HCT116 (cell line): ENCODE results near the gene ELAVL2. TPM values are rescaled to one million over a fixed set of nuclear protein-coding genes. Genes with fewer than 3 reads are reported as not detected.

Experiments used
- ATAC-seq: fragments of 200-7000 bp; cut with Tn5 transposase; 2 replicates; pipeline ENCODE4 v1.9.1; 2020; ENCODE audit warnings: mild to moderate bottlenecking, moderate library complexity
- BruUV-seq: library from RNA; stranded (reverse); fragments of 400-500 nt; replicated peaks from 2 replicates; lab custom pipeline; 2021; lab: Mats Ljungman, UMichigan
- CTCF ChIA-PET: fragments of 300-600 bp; sonication (Branson Sonifier 250); formaldehyde crosslinking; loops from one replicate; lab custom pipeline; 2021; ENCODE audit warnings: antibody characterized with exemption; lab: Charles Lee
- POLR2A ChIA-PET: fragments of 300-600, 350-600 bp; sonication (Branson Sonifier 250); formaldehyde crosslinking; loops from one replicate; lab custom pipeline; 2021; ENCODE audit warnings: antibody characterized with exemption; lab: Charles Lee
- RAD21 ChIA-PET, 2 experiments: fragments of 300-600 bp; sonication (Branson Sonifier 250); formaldehyde crosslinking; loops; one replicate each; lab custom pipeline; 2023; ENCODE audit warnings: low total read pairs in 2 of 2; ENCODE audit not compliant: uncharacterized antibody in 2 of 2, unreplicated experiment in 2 of 2, low non-redundant PET in 1 of 2; lab: Charles Lee
- DNase-seq: peaks from one replicate; pipeline ENCODE4 v3.0.0-alpha.2; 2010; ENCODE audit warnings: low read depth, low spot score
- H2AFZ ChIP-seq: fragments of 200-600 bp; shearing (Covaris generic), sonication (generic); 2 replicates; pipeline ENCODE4 v1.6.1; 2017; ENCODE audit warnings: low read depth, mixed run types, mixed read lengths, antibody characterized with exemption, low read length; ENCODE audit not compliant: poor library complexity, severe bottlenecking
- H3K27ac ChIP-seq: 2 replicates; pipeline ENCODE4 v1.5.1; 2012; ENCODE audit warnings: low read depth, low read length
- H3K27me3 ChIP-seq: fragments of 200-600 bp; sonication (generic); 2 replicates; pipeline ENCODE4 v1.6.1; 2016; ENCODE audit warnings: mixed run types, low read length, mixed read lengths; ENCODE audit not compliant: insufficient read depth
- H3K36me3 ChIP-seq, 2 experiments: fragments of 200-500 bp in 1 of 2; fragments of 200-600 bp in 1 of 2; sonication (Bioruptor generic) in 1 of 2; sonication (generic) in 1 of 2; 2 replicates each; pipeline versions ENCODE4 v1.5.1 to v1.6.1; 2014 to 2016; ENCODE audit warnings: low read length in 2 of 2, inconsistent platforms in 1 of 2, mixed read lengths in 1 of 2, mixed run types in 1 of 2; ENCODE audit not compliant: insufficient read depth in 2 of 2, control insufficient read depth in 1 of 2
- H3K4me1 ChIP-seq, 2 experiments: fragments of 200-600 bp in 1 of 2; sonication (generic) in 1 of 2; 2 replicates each; pipeline versions ENCODE4 v1.5.1 to v1.6.1; 2012 to 2017; ENCODE audit warnings: low read length in 2 of 2, inconsistent platforms in 1 of 2, mild to moderate bottlenecking in 1 of 2, mixed read lengths in 1 of 2, mixed run types in 1 of 2, moderate library complexity in 1 of 2; ENCODE audit not compliant: insufficient read depth in 2 of 2, control insufficient read depth in 1 of 2
- H3K4me2 ChIP-seq: fragments of 200-600 bp; sonication (generic); 2 replicates; pipeline ENCODE4 v1.6.1; 2017; ENCODE audit warnings: mixed run types, low read length, mixed read lengths
- H3K4me3 ChIP-seq, 2 experiments: fragments of 200-600 bp in 1 of 2; sonication (generic) in 1 of 2; replicated peaks in 1 of 2; 2 replicates each; pipeline ENCODE4 v1.5.1; 2011 to 2016; ENCODE audit warnings: low read length in 2 of 2, control low read depth in 1 of 2, low read depth in 1 of 2, mild to moderate bottlenecking in 1 of 2, mixed read lengths in 1 of 2, mixed run types in 1 of 2
- H3K79me2 ChIP-seq: fragments of 200-600 bp; sonication (generic); 2 replicates; pipeline ENCODE4 v1.6.1; 2017; ENCODE audit warnings: mild to moderate bottlenecking, mixed run types, low read length, moderate library complexity, mixed read lengths; ENCODE audit not compliant: insufficient read depth
- H3K9ac ChIP-seq: fragments of 200-600 bp; sonication (generic); 2 replicates; pipeline ENCODE4 v1.6.1; 2016; ENCODE audit warnings: low read length, mixed read lengths
- H3K9me2 ChIP-seq: fragments of 200-600 bp; sonication (generic), shearing (Covaris generic); 2 replicates; pipeline ENCODE4 v1.6.1; 2017; ENCODE audit warnings: mixed run types, mild to moderate bottlenecking, moderate library complexity; ENCODE audit not compliant: insufficient read depth
- H3K9me3 ChIP-seq, 2 experiments: fragments of 200-500 bp in 1 of 2; fragments of 200-600 bp in 1 of 2; sonication (Bioruptor generic) in 1 of 2; sonication (generic) in 1 of 2; 2 replicates each; pipeline ENCODE4 v1.6.1; 2014 to 2017; ENCODE audit warnings: low read length in 2 of 2, mixed read lengths in 2 of 2, inconsistent platforms in 1 of 2, low read depth in 1 of 2, mild to moderate bottlenecking in 1 of 2, mixed run types in 1 of 2, moderate library complexity in 1 of 2; ENCODE audit not compliant: control insufficient read depth in 1 of 2, insufficient read depth in 1 of 2
- H4K20me1 ChIP-seq: fragments of 200-600 bp; sonication (generic), shearing (Covaris generic); 2 replicates; pipeline ENCODE4 v1.6.1; 2017; ENCODE audit warnings: mixed run types, mild to moderate bottlenecking, moderate library complexity; ENCODE audit not compliant: insufficient read depth
- ATF3 ChIP-seq: IDR thresholded peaks from 2 replicates; pipeline ENCODE4 v1.6.1; 2012
- CEBPB ChIP-seq: IDR thresholded peaks from 2 replicates; pipeline ENCODE4 v1.6.1; 2012; ENCODE audit warnings: low read depth
- EZH2phosphoT487 ChIP-seq: fragments of 200-600 bp; IDR thresholded peaks from 2 replicates; pipeline ENCODE4 v1.6.1; 2018; ENCODE audit warnings: antibody characterized with exemption, borderline replicate concordance
- FOSL1 ChIP-seq: IDR thresholded peaks from 2 replicates; pipeline ENCODE4 v1.6.1; 2012; ENCODE audit warnings: low read depth
- JUND ChIP-seq: IDR thresholded peaks from 2 replicates; pipeline ENCODE4 v1.6.1; 2012
- MAX ChIP-seq: IDR thresholded peaks from 2 replicates; pipeline ENCODE4 v1.6.1; 2012
- POLR2A ChIP-seq: IDR thresholded peaks from 2 replicates; pipeline ENCODE4 v1.7.0; 2011; ENCODE audit warnings: borderline replicate concordance; ENCODE audit not compliant: insufficient read depth, insufficient read length; ENCODE audit errors: extremely low read depth
- POLR2AphosphoS5 ChIP-seq: IDR thresholded peaks from 2 replicates; pipeline ENCODE4 v1.6.1; 2011; ENCODE audit warnings: mild to moderate bottlenecking, low read depth, low read length, moderate library complexity
- RAD21 ChIP-seq: IDR thresholded peaks from 2 replicates; pipeline ENCODE4 v1.6.1; 2012; ENCODE audit warnings: low read depth, mild to moderate bottlenecking
- REST ChIP-seq: IDR thresholded peaks from 2 replicates; pipeline ENCODE4 v1.6.1; 2012; ENCODE audit warnings: low read depth
- SRF ChIP-seq: IDR thresholded peaks from 2 replicates; pipeline ENCODE4 v1.6.1; 2012; ENCODE audit warnings: low read depth
- TCF7L2 ChIP-seq: IDR thresholded peaks from 2 replicates; pipeline ENCODE4 v1.7.0; 2011; ENCODE audit warnings: borderline replicate concordance, inconsistent platforms; ENCODE audit not compliant: insufficient read depth, insufficient read length; ENCODE audit errors: extremely low read depth
- YY1 ChIP-seq: IDR thresholded peaks from 2 replicates; pipeline ENCODE4 v1.6.1; 2011; ENCODE audit warnings: low read length, low read depth, moderate library complexity, mild to moderate bottlenecking; ENCODE audit not compliant: insufficient replicate concordance; ENCODE audit errors: extremely low read depth
- ZFX ChIP-seq: fragments of 450-650 bp; IDR thresholded peaks from 2 replicates; pipeline ENCODE4 v1.6.1; 2017
- intact Hi-C: fragments of 100-400 bp; cut with micrococcal nuclease; formaldehyde crosslinking; loops from 2 replicates; pipeline ENCODE4 v1.10.0; 2022
- total RNA-seq: library from RNA; stranded (reverse); gene quantifications from one replicate; pipeline ENCODE4 v1.2.1, GENCODE V29; 2021; ENCODE audit not compliant: unreplicated experiment

Gene ELAVL2
- total RNA-seq, 1 experiment from 2014 or later: not detected

DNA sequence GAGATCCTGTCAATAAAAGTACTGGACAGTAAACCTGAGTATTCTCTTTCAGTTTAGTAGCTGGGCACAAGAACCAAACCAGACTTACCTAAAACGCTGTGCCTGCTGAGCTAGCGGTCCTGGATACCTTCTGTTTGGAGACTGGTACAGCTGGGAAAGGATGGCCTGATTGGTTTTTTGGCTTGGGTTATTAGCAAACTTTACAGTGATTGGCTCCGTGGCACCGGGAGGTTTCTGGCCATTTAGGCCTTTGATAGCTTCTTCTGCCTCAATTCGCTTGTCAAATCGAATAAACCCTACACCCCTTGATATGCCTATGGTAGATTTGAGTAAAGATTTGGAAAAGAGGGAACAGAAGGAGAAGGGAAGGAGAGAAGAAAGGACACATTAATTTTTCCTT lies 124.7 kb downstream of the ELAVL2 start:
- H3K36me3 ChIP-seq: no peaks in the 10 kb centered on the region
- POLR2A ChIA-PET: no interaction called here
- no peaks in the 10 kb centered on the region for H3K27me3 ChIP-seq
- DNase-seq (no peak), ATAC-seq (no peak)
- RAD21 ChIA-PET: no interaction called here
- intact Hi-C loops: loop anchor here (10.0 kb wide), 1 partner anchor 76 kb away; no protein-coding TSS in a partner anchor
- no peak overlapping the region for H3K4me3 ChIP-seq
- CTCF ChIA-PET: no interaction called here
- H3K4me2 ChIP-seq: no peak overlapping the region
- TF ChIP-seq POLR2A (no peak), EZH2phosphoT487 (no peak), FOSL1 (no peak), JUND (no peak), MAX (no peak), YY1 (no peak)
- no peak overlapping the region for H3K27ac ChIP-seq
- no peaks in the 10 kb centered on the region for H3K4me1 ChIP-seq
- no peaks in the 10 kb centered on the region for H4K20me1 ChIP-seq
- peaks cover 13 to 14% of the 10 kb centered on the region in 2 experiments; a peak in 2 of 4 replicates for H3K9me3 ChIP-seq
- no peaks in the 10 kb centered on the region for H3K79me2 ChIP-seq
- no peaks in the 10 kb centered on the region for H3K9me2 ChIP-seq
- H2AFZ ChIP-seq: no peak overlapping the region
- no peak overlapping the region for H3K9ac ChIP-seq
- BruUV-seq: no TSS peak

- ChIA-PET POLR2A (no interaction called here), RAD21 (no interaction called here), CTCF (no interaction called here)
- H2AFZ ChIP-seq: no peak overlapping the region
- H3K79me2 ChIP-seq: no peaks in the 10 kb centered on the region
- BruUV-seq: no TSS peak
- no peak overlapping the region for H3K27ac ChIP-seq
- H3K4me2 ChIP-seq: no peak overlapping the region
- DNase-seq (no peak), ATAC-seq (no peak)
- H4K20me1 ChIP-seq: no peaks in the 10 kb centered on the region
- H3K4me1 ChIP-seq: no peaks in the 10 kb centered on the region
- intact Hi-C loops: loop anchor here (10.0 kb wide), 1 partner anchor 76 kb away; no protein-coding TSS in a partner anchor
- no peaks in the 10 kb centered on the region for H3K27me3 ChIP-seq
- no peak overlapping the region for H3K4me3 ChIP-seq
- no peaks in the 10 kb centered on the region for H3K9me2 ChIP-seq
- no peaks in the 10 kb centered on the region for H3K36me3 ChIP-seq
- no peak overlapping the region for H3K9ac ChIP-seq
- peaks cover 13 to 16% of the 10 kb centered on the region in 2 experiments; a peak in 2 of 4 replicates for H3K9me3 ChIP-seq
- TF ChIP-seq YY1 (no peak), CEBPB (no peak), EZH2phosphoT487 (no peak), REST (no peak), POLR2A (no peak), POLR2AphosphoS5 (no peak), ATF3 (no peak), MAX (no peak), RAD21 (no peak), TCF7L2 (no peak), SRF (no peak), ZFX (no peak), FOSL1 (no peak)
Observed at GRCh38 chr9:23700359-23700758, 125.7 kb downstream of the ELAVL2 start.
